HEK293 (cell line): ENCODE measurements around the gene VEZF1.

Experiments
- BCL11B ChIP-seq: fragments of 450-650 bp; formaldehyde crosslinking; IDR thresholded peaks from 2 replicates; pipeline ENCODE4 v1.5.1; 2016; ENCODE audit warnings: low read depth, missing biosample characterization, missing genetic modification characterization
- GLI4 ChIP-seq: fragments of 450-650 bp; formaldehyde crosslinking; IDR thresholded peaks from 2 replicates; pipeline ENCODE4 v1.5.1; 2016; ENCODE audit warnings: missing biosample characterization, missing genetic modification characterization
- KLF1 ChIP-seq: fragments of 450-650 bp; formaldehyde crosslinking; IDR thresholded peaks from 2 replicates; pipeline ENCODE4 v1.5.1; 2016; ENCODE audit warnings: missing biosample characterization, missing genetic modification characterization
- KLF16 ChIP-seq: fragments of 450-650 bp; formaldehyde crosslinking; IDR thresholded peaks from 2 replicates; pipeline ENCODE4 v1.5.1; 2017; ENCODE audit warnings: missing biosample characterization, missing genetic modification characterization
- PRDM1 ChIP-seq: fragments of 450-650 bp; formaldehyde crosslinking; IDR thresholded peaks from 2 replicates; pipeline ENCODE4; 2016; ENCODE audit warnings: missing biosample characterization, missing genetic modification characterization
- SALL2 ChIP-seq: fragments of 450-650 bp; formaldehyde crosslinking; IDR thresholded peaks from 2 replicates; pipeline ENCODE4 v1.5.0; 2017; ENCODE audit warnings: missing biosample characterization, mild to moderate bottlenecking, missing genetic modification characterization, borderline replicate concordance
- SETDB1 ChIP-seq: IDR thresholded peaks from one replicate; pipeline ENCODE4 v1.6.1; 2017; ENCODE audit warnings: mild to moderate bottlenecking, low read length, moderate library complexity, mixed read lengths; ENCODE audit not compliant: insufficient read length
- SP7 ChIP-seq: fragments of 450-650 bp; formaldehyde crosslinking; IDR thresholded peaks from 2 replicates; pipeline ENCODE4 v1.5.1; 2016; ENCODE audit warnings: missing biosample characterization, missing genetic modification characterization
- ZIC2 ChIP-seq: fragments of 450-650 bp; formaldehyde crosslinking; IDR thresholded peaks from 2 replicates; pipeline ENCODE4 v1.5.1; 2016; ENCODE audit warnings: missing biosample characterization, missing genetic modification characterization
- ZNF184 ChIP-seq: fragments of 450-650 bp; IDR thresholded peaks from 2 replicates; pipeline ENCODE4 v1.5.1; 2018; ENCODE audit warnings: missing biosample characterization, mild to moderate bottlenecking, missing genetic modification characterization
- ZNF202 ChIP-seq: fragments of 450-650 bp; formaldehyde crosslinking; IDR thresholded peaks from 2 replicates; pipeline ENCODE4 v1.5.1; 2016; ENCODE audit warnings: missing biosample characterization, missing genetic modification characterization, borderline replicate concordance
- ZNF214 ChIP-seq: fragments of 450-650 bp; formaldehyde crosslinking; IDR thresholded peaks from 2 replicates; pipeline ENCODE4 v1.5.1; 2017; ENCODE audit warnings: missing biosample characterization, mild to moderate bottlenecking, missing genetic modification characterization, borderline replicate concordance
- ZNF223 ChIP-seq: fragments of 450-650 bp; formaldehyde crosslinking; IDR thresholded peaks from 2 replicates; pipeline ENCODE4 v1.5.1; 2016; ENCODE audit warnings: missing biosample characterization, missing genetic modification characterization
- ZNF23 ChIP-seq: fragments of 450-650 bp; formaldehyde crosslinking; IDR thresholded peaks from 2 replicates; pipeline ENCODE4 v1.5.1; 2016; ENCODE audit warnings: missing biosample characterization, missing genetic modification characterization, borderline replicate concordance
- ZNF335 ChIP-seq: fragments of 450-650 bp; formaldehyde crosslinking; conservative IDR thresholded peaks from 2 replicates; pipeline ENCODE4 v1.5.1; 2016; ENCODE audit warnings: missing biosample characterization, missing genetic modification characterization
- ZNF404 ChIP-seq: fragments of 450-650 bp; formaldehyde crosslinking; IDR thresholded peaks from 2 replicates; pipeline ENCODE4 v1.5.1; 2017; ENCODE audit warnings: missing biosample characterization, missing genetic modification characterization
- ZNF433 ChIP-seq: fragments of 450-650 bp; formaldehyde crosslinking; IDR thresholded peaks from 2 replicates; pipeline ENCODE4 v1.5.1; 2016; ENCODE audit warnings: missing biosample characterization, missing genetic modification characterization, low read depth
- ZNF473 ChIP-seq: fragments of 450-650 bp; formaldehyde crosslinking; IDR thresholded peaks from 2 replicates; pipeline ENCODE4 v1.5.1; 2017; ENCODE audit warnings: missing biosample characterization, missing genetic modification characterization
- ZNF529 ChIP-seq: fragments of 450-650 bp; formaldehyde crosslinking; IDR thresholded peaks from 2 replicates; pipeline ENCODE4 v1.5.1; 2017; ENCODE audit warnings: missing genetic modification characterization, missing biosample characterization; ENCODE audit not compliant: insufficient replicate concordance
- ZNF544 ChIP-seq: fragments of 450-650 bp; formaldehyde crosslinking; IDR thresholded peaks from 2 replicates; pipeline ENCODE4 v1.5.0; 2017; ENCODE audit warnings: missing biosample characterization, missing genetic modification characterization
- ZNF548 ChIP-seq: fragments of 450-650 bp; formaldehyde crosslinking; IDR thresholded peaks from 2 replicates; pipeline ENCODE4 v1.5.1; 2016; ENCODE audit warnings: missing biosample characterization, missing genetic modification characterization
- ZNF555 ChIP-seq: fragments of 450-650 bp; formaldehyde crosslinking; conservative IDR thresholded peaks from 2 replicates; pipeline ENCODE4 v1.5.1; 2017; ENCODE audit warnings: missing biosample characterization, mild to moderate bottlenecking, missing genetic modification characterization, inconsistent platforms
- ZNF585B ChIP-seq: fragments of 450-650 bp; formaldehyde crosslinking; IDR thresholded peaks from 2 replicates; pipeline ENCODE4 v1.5.1; 2016; ENCODE audit warnings: missing biosample characterization, missing genetic modification characterization
- ZNF654 ChIP-seq: fragments of 450-650 bp; formaldehyde crosslinking; IDR thresholded peaks from 2 replicates; pipeline ENCODE4 v1.5.1; 2016; ENCODE audit warnings: low read depth, missing biosample characterization, missing genetic modification characterization
- ZNF677 ChIP-seq: fragments of 450-650 bp; IDR thresholded peaks from 2 replicates; pipeline ENCODE4 v1.5.0; 2018; ENCODE audit warnings: missing biosample characterization, mild to moderate bottlenecking, missing genetic modification characterization, moderate library complexity
- TF ChIP-seq, protein P1 (sequence below): fragments of 450-650 bp; formaldehyde crosslinking; optimal IDR thresholded peaks from 2 replicates; pipeline ENCODE3; 2016; ENCODE audit warnings: missing biosample characterization, mild to moderate bottlenecking, missing genetic modification characterization
- TF ChIP-seq, protein P2 (sequence below): fragments of 450-650 bp; formaldehyde crosslinking; IDR thresholded peaks from 2 replicates; pipeline ENCODE4 v1.5.1; 2016; ENCODE audit warnings: missing biosample characterization, missing genetic modification characterization, low read depth
- TF ChIP-seq, protein P3 (sequence below): fragments of 450-650 bp; formaldehyde crosslinking; IDR thresholded peaks from 2 replicates; pipeline ENCODE4 v1.5.1; 2016; ENCODE audit warnings: missing biosample characterization, missing genetic modification characterization
- TF ChIP-seq, protein P4 (sequence below): fragments of 450-650 bp; IDR thresholded peaks from 2 replicates; pipeline ENCODE4 v1.5.1; 2018; ENCODE audit warnings: missing biosample characterization, missing genetic modification characterization
- TF ChIP-seq, protein P5 (sequence below): fragments of 450-650 bp; formaldehyde crosslinking; IDR thresholded peaks from 2 replicates; pipeline ENCODE4 v1.5.1; 2016; ENCODE audit warnings: missing biosample characterization, missing genetic modification characterization
- TF ChIP-seq, protein P6 (sequence below): fragments of 450-650 bp; formaldehyde crosslinking; IDR thresholded peaks from 2 replicates; pipeline ENCODE4 v1.5.1; 2016; ENCODE audit warnings: missing biosample characterization, missing genetic modification characterization

The VEZF1 gene

DNA sequence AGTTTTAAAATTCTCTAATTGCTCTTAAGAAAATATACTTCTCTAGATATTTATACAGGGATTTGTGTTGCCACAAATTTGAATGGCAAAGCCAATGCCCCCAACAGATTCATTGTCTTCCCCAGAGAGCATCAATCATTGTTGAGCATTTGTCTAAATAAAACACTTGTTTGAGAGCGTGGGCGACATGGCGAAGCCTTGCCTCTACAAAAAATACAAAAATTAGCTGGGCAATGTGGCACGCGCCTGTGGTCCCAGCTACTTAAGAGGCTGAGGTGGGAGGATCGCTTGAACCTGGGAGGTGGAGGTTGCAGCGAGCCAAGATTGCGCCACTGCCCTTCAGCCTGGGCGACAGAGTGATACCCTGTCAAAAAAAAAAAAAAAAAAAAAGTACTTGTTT is 32.3 kb upstream of the VEZF1 start (continued):
- TF ChIP-seq, protein P1, sequence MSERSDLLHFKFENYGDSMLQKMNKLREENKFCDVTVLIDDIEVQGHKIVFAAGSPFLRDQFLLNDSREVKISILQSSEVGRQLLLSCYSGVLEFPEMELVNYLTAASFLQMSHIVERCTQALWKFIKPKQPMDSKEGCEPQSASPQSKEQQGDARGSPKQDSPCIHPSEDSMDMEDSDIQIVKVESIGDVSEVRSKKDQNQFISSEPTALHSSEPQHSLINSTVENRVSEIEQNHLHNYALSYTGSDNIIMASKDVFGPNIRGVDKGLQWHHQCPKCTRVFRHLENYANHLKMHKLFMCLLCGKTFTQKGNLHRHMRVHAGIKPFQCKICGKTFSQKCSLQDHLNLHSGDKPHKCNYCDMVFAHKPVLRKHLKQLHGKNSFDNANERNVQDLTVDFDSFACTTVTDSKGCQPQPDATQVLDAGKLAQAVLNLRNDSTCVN (tag by site-specific recombination), result no peak
- TF ChIP-seq GLI4 (tag by site-specific recombination) (no peak), SALL2 (tag by site-specific recombination) (no peak), ZNF214 (tag by site-specific recombination) (no peak), ZNF654 (tag by site-specific recombination) (no peak), KLF1 (tag by site-specific recombination) (no peak), ZNF223 (no peak), SETDB1 (no peak), PRDM1 (tag by site-specific recombination) (no peak), SP7 (tag by site-specific recombination) (peak; percentile 60), ZNF335 (tag by site-specific recombination) (peak; percentile 55), ZNF23 (no peak), ZIC2 (tag by site-specific recombination) (no peak), ZNF473 (tag by site-specific recombination) (no peak), ZNF433 (tag by site-specific recombination) (no peak), BCL11B (tag by site-specific recombination) (no peak), ZNF585B (tag by site-specific recombination) (no peak), ZNF202 (tag by site-specific recombination) (no peak), ZNF404 (tag by site-specific recombination) (no peak), ZNF529 (tag by site-specific recombination) (no peak), ZNF544 (tag by site-specific recombination) (no peak), ZNF548 (no peak), ZNF184 (tag by site-specific recombination) (no peak), ZNF677 (tag by site-specific recombination) (no peak), KLF16 (tag by site-specific recombination) (no peak), ZNF555 (tag by site-specific recombination) (no peak)
- TF ChIP-seq, protein P2, sequence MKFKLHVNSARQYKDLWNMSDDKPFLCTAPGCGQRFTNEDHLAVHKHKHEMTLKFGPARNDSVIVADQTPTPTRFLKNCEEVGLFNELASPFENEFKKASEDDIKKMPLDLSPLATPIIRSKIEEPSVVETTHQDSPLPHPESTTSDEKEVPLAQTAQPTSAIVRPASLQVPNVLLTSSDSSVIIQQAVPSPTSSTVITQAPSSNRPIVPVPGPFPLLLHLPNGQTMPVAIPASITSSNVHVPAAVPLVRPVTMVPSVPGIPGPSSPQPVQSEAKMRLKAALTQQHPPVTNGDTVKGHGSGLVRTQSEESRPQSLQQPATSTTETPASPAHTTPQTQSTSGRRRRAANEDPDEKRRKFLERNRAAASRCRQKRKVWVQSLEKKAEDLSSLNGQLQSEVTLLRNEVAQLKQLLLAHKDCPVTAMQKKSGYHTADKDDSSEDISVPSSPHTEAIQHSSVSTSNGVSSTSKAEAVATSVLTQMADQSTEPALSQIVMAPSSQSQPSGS (tag by site-specific recombination), result no peak
- TF ChIP-seq, protein P3, sequence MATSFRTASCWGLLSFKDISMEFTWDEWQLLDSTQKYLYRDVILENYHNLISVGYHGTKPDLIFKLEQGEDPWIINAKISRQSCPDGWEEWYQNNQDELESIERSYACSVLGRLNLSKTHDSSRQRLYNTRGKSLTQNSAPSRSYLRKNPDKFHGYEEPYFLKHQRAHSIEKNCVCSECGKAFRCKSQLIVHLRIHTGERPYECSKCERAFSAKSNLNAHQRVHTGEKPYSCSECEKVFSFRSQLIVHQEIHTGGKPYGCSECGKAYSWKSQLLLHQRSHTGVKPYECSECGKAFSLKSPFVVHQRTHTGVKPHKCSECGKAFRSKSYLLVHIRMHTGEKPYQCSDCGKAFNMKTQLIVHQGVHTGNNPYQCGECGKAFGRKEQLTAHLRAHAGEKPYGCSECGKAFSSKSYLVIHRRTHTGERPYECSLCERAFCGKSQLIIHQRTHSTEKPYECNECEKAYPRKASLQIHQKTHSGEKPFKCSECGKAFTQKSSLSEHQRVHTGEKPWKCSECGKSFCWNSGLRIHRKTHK, result no peak
- TF ChIP-seq, protein P4, sequence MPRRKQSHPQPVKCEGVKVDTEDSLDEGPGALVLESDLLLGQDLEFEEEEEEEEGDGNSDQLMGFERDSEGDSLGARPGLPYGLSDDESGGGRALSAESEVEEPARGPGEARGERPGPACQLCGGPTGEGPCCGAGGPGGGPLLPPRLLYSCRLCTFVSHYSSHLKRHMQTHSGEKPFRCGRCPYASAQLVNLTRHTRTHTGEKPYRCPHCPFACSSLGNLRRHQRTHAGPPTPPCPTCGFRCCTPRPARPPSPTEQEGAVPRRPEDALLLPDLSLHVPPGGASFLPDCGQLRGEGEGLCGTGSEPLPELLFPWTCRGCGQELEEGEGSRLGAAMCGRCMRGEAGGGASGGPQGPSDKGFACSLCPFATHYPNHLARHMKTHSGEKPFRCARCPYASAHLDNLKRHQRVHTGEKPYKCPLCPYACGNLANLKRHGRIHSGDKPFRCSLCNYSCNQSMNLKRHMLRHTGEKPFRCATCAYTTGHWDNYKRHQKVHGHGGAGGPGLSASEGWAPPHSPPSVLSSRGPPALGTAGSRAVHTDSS (tag by site-specific recombination), result no peak
- TF ChIP-seq, protein P5, sequence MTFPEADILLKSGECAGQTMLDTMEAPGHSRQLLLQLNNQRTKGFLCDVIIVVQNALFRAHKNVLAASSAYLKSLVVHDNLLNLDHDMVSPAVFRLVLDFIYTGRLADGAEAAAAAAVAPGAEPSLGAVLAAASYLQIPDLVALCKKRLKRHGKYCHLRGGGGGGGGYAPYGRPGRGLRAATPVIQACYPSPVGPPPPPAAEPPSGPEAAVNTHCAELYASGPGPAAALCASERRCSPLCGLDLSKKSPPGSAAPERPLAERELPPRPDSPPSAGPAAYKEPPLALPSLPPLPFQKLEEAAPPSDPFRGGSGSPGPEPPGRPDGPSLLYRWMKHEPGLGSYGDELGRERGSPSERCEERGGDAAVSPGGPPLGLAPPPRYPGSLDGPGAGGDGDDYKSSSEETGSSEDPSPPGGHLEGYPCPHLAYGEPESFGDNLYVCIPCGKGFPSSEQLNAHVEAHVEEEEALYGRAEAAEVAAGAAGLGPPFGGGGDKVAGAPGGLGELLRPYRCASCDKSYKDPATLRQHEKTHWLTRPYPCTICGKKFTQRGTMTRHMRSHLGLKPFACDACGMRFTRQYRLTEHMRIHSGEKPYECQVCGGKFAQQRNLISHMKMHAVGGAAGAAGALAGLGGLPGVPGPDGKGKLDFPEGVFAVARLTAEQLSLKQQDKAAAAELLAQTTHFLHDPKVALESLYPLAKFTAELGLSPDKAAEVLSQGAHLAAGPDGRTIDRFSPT, result no peak
- TF ChIP-seq, protein P6, sequence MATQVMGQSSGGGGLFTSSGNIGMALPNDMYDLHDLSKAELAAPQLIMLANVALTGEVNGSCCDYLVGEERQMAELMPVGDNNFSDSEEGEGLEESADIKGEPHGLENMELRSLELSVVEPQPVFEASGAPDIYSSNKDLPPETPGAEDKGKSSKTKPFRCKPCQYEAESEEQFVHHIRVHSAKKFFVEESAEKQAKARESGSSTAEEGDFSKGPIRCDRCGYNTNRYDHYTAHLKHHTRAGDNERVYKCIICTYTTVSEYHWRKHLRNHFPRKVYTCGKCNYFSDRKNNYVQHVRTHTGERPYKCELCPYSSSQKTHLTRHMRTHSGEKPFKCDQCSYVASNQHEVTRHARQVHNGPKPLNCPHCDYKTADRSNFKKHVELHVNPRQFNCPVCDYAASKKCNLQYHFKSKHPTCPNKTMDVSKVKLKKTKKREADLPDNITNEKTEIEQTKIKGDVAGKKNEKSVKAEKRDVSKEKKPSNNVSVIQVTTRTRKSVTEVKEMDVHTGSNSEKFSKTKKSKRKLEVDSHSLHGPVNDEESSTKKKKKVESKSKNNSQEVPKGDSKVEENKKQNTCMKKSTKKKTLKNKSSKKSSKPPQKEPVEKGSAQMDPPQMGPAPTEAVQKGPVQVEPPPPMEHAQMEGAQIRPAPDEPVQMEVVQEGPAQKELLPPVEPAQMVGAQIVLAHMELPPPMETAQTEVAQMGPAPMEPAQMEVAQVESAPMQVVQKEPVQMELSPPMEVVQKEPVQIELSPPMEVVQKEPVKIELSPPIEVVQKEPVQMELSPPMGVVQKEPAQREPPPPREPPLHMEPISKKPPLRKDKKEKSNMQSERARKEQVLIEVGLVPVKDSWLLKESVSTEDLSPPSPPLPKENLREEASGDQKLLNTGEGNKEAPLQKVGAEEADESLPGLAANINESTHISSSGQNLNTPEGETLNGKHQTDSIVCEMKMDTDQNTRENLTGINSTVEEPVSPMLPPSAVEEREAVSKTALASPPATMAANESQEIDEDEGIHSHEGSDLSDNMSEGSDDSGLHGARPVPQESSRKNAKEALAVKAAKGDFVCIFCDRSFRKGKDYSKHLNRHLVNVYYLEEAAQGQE (tag by site-specific recombination), result no peak
